Breast epithelium (tissue), 3 donors: ENCODE data around the gene OSBPL5.

Experiments
- POLR2A ChIP-seq: fragments of 450-650 bp; IDR thresholded peaks from one replicate; pipeline ENCODE4 v1.6.1; 2016; ENCODE audit warnings: antibody characterized with exemption, mild to moderate bottlenecking, moderate library complexity
- POLR2AphosphoS5 ChIP-seq, 3 donors: sonication (generic); formaldehyde crosslinking; IDR thresholded peaks; one replicate each; pipeline ENCODE4 v1.6.1; 2017; ENCODE audit warnings: antibody characterized with exemption in 3 of 3
- TF ChIP-seq, protein P1 (sequence below), 3 donors: fragments of 450-650 bp; IDR thresholded peaks; one replicate each; pipeline ENCODE4 v1.5.1; 2016 to 2017; ENCODE audit warnings: antibody characterized with exemption in 3 of 3, mild to moderate bottlenecking in 3 of 3, moderate library complexity in 3 of 3

DNA sequence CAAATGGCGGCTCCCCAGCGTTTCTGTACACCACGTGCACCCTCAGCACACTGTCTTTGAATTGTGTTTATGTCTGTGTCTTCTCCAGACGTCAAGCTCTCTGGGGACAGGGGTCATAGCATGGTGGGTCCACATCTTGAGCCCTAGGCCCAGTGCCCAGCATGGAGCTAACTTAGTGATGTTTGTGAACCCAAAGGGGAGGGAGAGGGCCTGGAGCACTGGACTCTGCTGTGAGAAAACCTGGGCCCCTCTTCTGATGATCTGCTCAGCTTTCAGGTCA lies 49.2 kb upstream of the OSBPL5 start:
- no peak for TF ChIP-seq POLR2AphosphoS5 (IDR thresholded peaks at IDR 0.05)
- TF ChIP-seq POLR2A, result no peak
- TF ChIP-seq, protein P1, sequence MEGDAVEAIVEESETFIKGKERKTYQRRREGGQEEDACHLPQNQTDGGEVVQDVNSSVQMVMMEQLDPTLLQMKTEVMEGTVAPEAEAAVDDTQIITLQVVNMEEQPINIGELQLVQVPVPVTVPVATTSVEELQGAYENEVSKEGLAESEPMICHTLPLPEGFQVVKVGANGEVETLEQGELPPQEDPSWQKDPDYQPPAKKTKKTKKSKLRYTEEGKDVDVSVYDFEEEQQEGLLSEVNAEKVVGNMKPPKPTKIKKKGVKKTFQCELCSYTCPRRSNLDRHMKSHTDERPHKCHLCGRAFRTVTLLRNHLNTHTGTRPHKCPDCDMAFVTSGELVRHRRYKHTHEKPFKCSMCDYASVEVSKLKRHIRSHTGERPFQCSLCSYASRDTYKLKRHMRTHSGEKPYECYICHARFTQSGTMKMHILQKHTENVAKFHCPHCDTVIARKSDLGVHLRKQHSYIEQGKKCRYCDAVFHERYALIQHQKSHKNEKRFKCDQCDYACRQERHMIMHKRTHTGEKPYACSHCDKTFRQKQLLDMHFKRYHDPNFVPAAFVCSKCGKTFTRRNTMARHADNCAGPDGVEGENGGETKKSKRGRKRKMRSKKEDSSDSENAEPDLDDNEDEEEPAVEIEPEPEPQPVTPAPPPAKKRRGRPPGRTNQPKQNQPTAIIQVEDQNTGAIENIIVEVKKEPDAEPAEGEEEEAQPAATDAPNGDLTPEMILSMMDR (IDR thresholded peaks at IDR 0.05), result no peak
